ENCODE results near the gene KDM2A.

The KDM2A gene

GRCh38 chr11:67282155-67282875, 163.3 kb downstream of the KDM2A start:
- H3K36me3 ChIP-seq (ENCODE audit: control insufficient read depth in 1 of 2, insufficient read depth in 2 of 2, low read depth in 1 of 2, low read length in 2 of 2) = peaks cover 75 to 99% of the 10 kb centered on the region in 2 experiments
- H4K8ac ChIP-seq (ENCODE audit: low read length) = no peak overlapping the region
- no peak overlapping the region for H3K4ac ChIP-seq (ENCODE audit: low read depth in 1 of 2, low read length in 2 of 2)
- H2BK15ac ChIP-seq (ENCODE audit: low read depth, poor library complexity, severe bottlenecking) = no peak overlapping the region
- WGBS = 98% methylated on average over 20 of the region's 20 CpGs
- no peaks in the 10 kb centered on the region for H3K9me3 ChIP-seq (ENCODE audit: control insufficient read depth, low read length)
- no peak overlapping the region for H3K9ac ChIP-seq (ENCODE audit: low read length)
- no peak overlapping the region for H3K18ac ChIP-seq (ENCODE audit: low read depth in 1 of 2, low read length in 2 of 2)
- H2AFZ ChIP-seq (ENCODE audit: low read depth, low read length) = no peak overlapping the region
- H3K27me3 ChIP-seq (ENCODE audit: control insufficient read depth in 1 of 2, insufficient read depth in 1 of 2, low read length in 2 of 2) = no peaks in the 10 kb centered on the region
- no peak overlapping the region for H2AK5ac ChIP-seq (ENCODE audit: low read length, severe bottlenecking)
- no peak overlapping the region for H3K14ac ChIP-seq (ENCODE audit: low read length in 2 of 2)
- no peak overlapping the region for H3K27ac ChIP-seq (ENCODE audit: low read length, poor library complexity, severe bottlenecking)
- no peak overlapping the region for H2BK120ac ChIP-seq (ENCODE audit: low read depth, low read length)
- H3K23ac ChIP-seq (ENCODE audit: low read length in 2 of 2) = no peak overlapping the region
- H2BK5ac ChIP-seq (ENCODE audit: low read depth, low read length, poor library complexity, severe bottlenecking) = no peak overlapping the region
- peaks cover 10% of the 10 kb centered on the region for H3K4me1 ChIP-seq (ENCODE audit: control insufficient read depth, insufficient read depth, low read depth, low read length)
- H4K91ac ChIP-seq (ENCODE audit: low read length) = peak overlapping the region; percentile 9
- peaks cover 66% of the 10 kb centered on the region for H3K79me1 ChIP-seq (replicated peaks; ENCODE audit: low read length, poor library complexity, severe bottlenecking)
- no peak overlapping the region for H3K4me2 ChIP-seq (ENCODE audit: low read length, poor library complexity, severe bottlenecking)
- no peak overlapping the region for H3K4me3 ChIP-seq (ENCODE audit: insufficient read depth in 1 of 2, low read depth in 1 of 2, low read length in 2 of 2)
- no peak overlapping the region for H2BK12ac ChIP-seq (ENCODE audit: low read length in 2 of 2)
- no peak for DNase-seq

GRCh38 chr11:67282876-67283371, 163.9 kb downstream of the KDM2A start:
- Histone ChIP-seq H3K4ac (ENCODE audit: low read depth in 1 of 2, low read length in 2 of 2) (no peak overlapping the region), H2AK5ac (ENCODE audit: low read length, severe bottlenecking) (no peak overlapping the region), H3K4me1 (ENCODE audit: control insufficient read depth, insufficient read depth, low read depth, low read length) (peaks cover 10% of the 10 kb centered on the region), H4K8ac (ENCODE audit: low read length) (no peak overlapping the region), H2AFZ (ENCODE audit: low read depth, low read length) (no peak overlapping the region), H4K91ac (ENCODE audit: low read length) (no peak overlapping the region), H3K9me3 (ENCODE audit: control insufficient read depth, low read length) (no peaks in the 10 kb centered on the region), H3K18ac (ENCODE audit: low read depth in 1 of 2, low read length in 2 of 2) (no peak overlapping the region), H2BK15ac (ENCODE audit: low read depth, poor library complexity, severe bottlenecking) (no peak overlapping the region), H3K23ac (ENCODE audit: low read length in 2 of 2) (no peak overlapping the region), H3K4me2 (ENCODE audit: low read length, poor library complexity, severe bottlenecking) (no peak overlapping the region), H3K14ac (ENCODE audit: low read length in 2 of 2) (no peak overlapping the region), H3K9ac (ENCODE audit: low read length) (no peak overlapping the region), H3K4me3 (ENCODE audit: insufficient read depth in 1 of 2, low read depth in 1 of 2, low read length in 2 of 2) (no peak overlapping the region), H3K27ac (ENCODE audit: low read length, poor library complexity, severe bottlenecking) (no peak overlapping the region), H3K36me3 (ENCODE audit: control insufficient read depth in 1 of 2, insufficient read depth in 2 of 2, low read depth in 1 of 2, low read length in 2 of 2) (peaks cover 75 to 96% of the 10 kb centered on the region in 2 experiments), H2BK12ac (ENCODE audit: low read length in 2 of 2) (no peak overlapping the region), H2BK5ac (ENCODE audit: low read depth, low read length, poor library complexity, severe bottlenecking) (no peak overlapping the region), H3K27me3 (ENCODE audit: control insufficient read depth in 1 of 2, insufficient read depth in 1 of 2, low read length in 2 of 2) (no peaks in the 10 kb centered on the region), H3K79me1 (replicated peaks; ENCODE audit: low read length, poor library complexity, severe bottlenecking) (peaks cover 65% of the 10 kb centered on the region), H2BK120ac (ENCODE audit: low read depth, low read length) (no peak overlapping the region)
- DNase-seq = no peak
- 97% methylated on average over 11 of the region's 11 CpGs for WGBS

- Histone ChIP-seq H3K23ac (ENCODE audit: low read length in 2 of 2) (no peak overlapping the region), H3K4me2 (ENCODE audit: low read length, poor library complexity, severe bottlenecking) (no peak overlapping the region), H3K4me1 (ENCODE audit: control insufficient read depth, insufficient read depth, low read depth, low read length) (peaks cover 10% of the 10 kb centered on the region), H2BK120ac (ENCODE audit: low read depth, low read length) (no peak overlapping the region), H2AFZ (ENCODE audit: low read depth, low read length) (no peak overlapping the region), H2AK5ac (ENCODE audit: low read length, severe bottlenecking) (no peak overlapping the region), H3K18ac (ENCODE audit: low read depth in 1 of 2, low read length in 2 of 2) (no peak overlapping the region), H3K14ac (ENCODE audit: low read length in 2 of 2) (no peak overlapping the region), H3K9me3 (ENCODE audit: control insufficient read depth, low read length) (no peaks in the 10 kb centered on the region), H4K8ac (ENCODE audit: low read length) (no peak overlapping the region), H2BK15ac (ENCODE audit: low read depth, poor library complexity, severe bottlenecking) (no peak overlapping the region), H3K27me3 (ENCODE audit: control insufficient read depth in 1 of 2, insufficient read depth in 1 of 2, low read length in 2 of 2) (no peaks in the 10 kb centered on the region), H2BK12ac (ENCODE audit: low read length in 2 of 2) (no peak overlapping the region), H3K4ac (ENCODE audit: low read depth in 1 of 2, low read length in 2 of 2) (no peak overlapping the region), H2BK5ac (ENCODE audit: low read depth, low read length, poor library complexity, severe bottlenecking) (no peak overlapping the region), H3K79me1 (replicated peaks; ENCODE audit: low read length, poor library complexity, severe bottlenecking) (peaks cover 59% of the 10 kb centered on the region), H3K4me3 (ENCODE audit: insufficient read depth in 1 of 2, low read depth in 1 of 2, low read length in 2 of 2) (no peak overlapping the region), H3K36me3 (ENCODE audit: control insufficient read depth in 1 of 2, insufficient read depth in 2 of 2, low read depth in 1 of 2, low read length in 2 of 2) (peaks cover 75 to 90% of the 10 kb centered on the region in 2 experiments), H3K9ac (ENCODE audit: low read length) (no peak overlapping the region), H3K27ac (ENCODE audit: low read length, poor library complexity, severe bottlenecking) (no peak overlapping the region), H4K91ac (ENCODE audit: low read length) (no peak overlapping the region)
- no peak for DNase-seq
- WGBS = 94% methylated on average over 13 of the region's 13 CpGs
Measured at GRCh38 chr11:67283481-67283963, 164.5 kb downstream of the KDM2A start.

- H3K27me3 ChIP-seq (ENCODE audit: control insufficient read depth in 1 of 2, insufficient read depth in 1 of 2, low read length in 2 of 2) = no peaks in the 10 kb centered on the region
- H2BK12ac ChIP-seq (ENCODE audit: low read length in 2 of 2) = no peak overlapping the region
- WGBS = 93% methylated on average over 42 of the region's 45 CpGs
- H3K4ac ChIP-seq (ENCODE audit: low read depth in 1 of 2, low read length in 2 of 2) = no peak overlapping the region
- no peak overlapping the region for H3K23ac ChIP-seq (ENCODE audit: low read length in 2 of 2)
- no peak for DNase-seq
- H3K4me1 ChIP-seq (ENCODE audit: control insufficient read depth, insufficient read depth, low read depth, low read length) = peaks cover 13% of the 10 kb centered on the region
- H2AFZ ChIP-seq (ENCODE audit: low read depth, low read length) = no peak overlapping the region
- H3K9me3 ChIP-seq (ENCODE audit: control insufficient read depth, low read length) = no peaks in the 10 kb centered on the region
- H3K14ac ChIP-seq (ENCODE audit: low read length in 2 of 2) = no peak overlapping the region
- H3K79me1 ChIP-seq (replicated peaks; ENCODE audit: low read length, poor library complexity, severe bottlenecking) = peaks cover 45% of the 10 kb centered on the region
- H3K36me3 ChIP-seq (ENCODE audit: control insufficient read depth in 1 of 2, insufficient read depth in 2 of 2, low read depth in 1 of 2, low read length in 2 of 2) = peaks cover 65 to 75% of the 10 kb centered on the region in 2 experiments
- no peak overlapping the region for H4K8ac ChIP-seq (ENCODE audit: low read length)
- H3K18ac ChIP-seq (ENCODE audit: low read depth in 1 of 2, low read length in 2 of 2) = no peak overlapping the region
- H3K4me3 ChIP-seq (ENCODE audit: insufficient read depth in 1 of 2, low read depth in 1 of 2, low read length in 2 of 2) = no peak overlapping the region
- H2BK5ac ChIP-seq (ENCODE audit: low read depth, low read length, poor library complexity, severe bottlenecking) = no peak overlapping the region
- H3K9ac ChIP-seq (ENCODE audit: low read length) = no peak overlapping the region
- no peak overlapping the region for H2BK15ac ChIP-seq (ENCODE audit: low read depth, poor library complexity, severe bottlenecking)
- H2BK120ac ChIP-seq (ENCODE audit: low read depth, low read length) = no peak overlapping the region
- no peak overlapping the region for H2AK5ac ChIP-seq (ENCODE audit: low read length, severe bottlenecking)
- no peak overlapping the region for H4K91ac ChIP-seq (ENCODE audit: low read length)
- no peak overlapping the region for H3K27ac ChIP-seq (ENCODE audit: low read length, poor library complexity, severe bottlenecking)
- no peak overlapping the region for H3K4me2 ChIP-seq (ENCODE audit: low read length, poor library complexity, severe bottlenecking)
Measured at GRCh38 chr11:67284811-67285540, 165.9 kb downstream of the KDM2A start.

All from mesenchymal stem cell (in vitro differentiated cells and primary cell).